Loucy (cell line): Measurements from ENCODE around the gene PKD2.
A peak's percentile ranks its signal among the peaks of the same experiment; 100 is the strongest.

Experiments used
- H2AFZ ChIP-seq: fragments of 200-600 bp; sonication (generic); 2 replicates; pipeline ENCODE4 v1.6.0; 2016; ENCODE audit warnings: antibody characterized with exemption, mild to moderate bottlenecking, low read length, moderate library complexity
- H3F3A ChIP-seq: fragments of 200-600 bp; 2 replicates; pipeline ENCODE4 v1.6.0; 2016; ENCODE audit warnings: antibody characterized with exemption, low read depth, mild to moderate bottlenecking
- H3K27me3 ChIP-seq: fragments of 200-600 bp; sonication (generic); 2 replicates; pipeline ENCODE4 v1.6.1; 2014; ENCODE audit warnings: low read length, mild to moderate bottlenecking; ENCODE audit not compliant: insufficient read depth, poor library complexity, severe bottlenecking
- H3K36me3 ChIP-seq: fragments of 200-600 bp; sonication (generic); 2 replicates; pipeline ENCODE4 v1.6.1; 2016; ENCODE audit warnings: low read length; ENCODE audit not compliant: insufficient read depth
- H3K4me1 ChIP-seq: fragments of 200-600 bp; sonication (generic); 2 replicates; pipeline ENCODE4 v1.5.1; 2014; ENCODE audit warnings: low read length, mild to moderate bottlenecking; ENCODE audit not compliant: insufficient read depth, poor library complexity, severe bottlenecking
- H3K4me2 ChIP-seq: fragments of 200-600 bp; sonication (generic); 2 replicates; pipeline ENCODE4 v1.6.0; 2014; ENCODE audit warnings: antibody characterized with exemption, low read length, low read depth, mild to moderate bottlenecking; ENCODE audit not compliant: poor library complexity, severe bottlenecking
- H3K4me3 ChIP-seq: fragments of 200-600 bp; sonication (generic); 2 replicates; pipeline ENCODE4 v1.5.1; 2014; ENCODE audit warnings: low read length, mild to moderate bottlenecking, mixed read lengths; ENCODE audit not compliant: poor library complexity, severe bottlenecking
- H3K79me2 ChIP-seq: fragments of 200-600 bp; sonication (generic); 2 replicates; pipeline ENCODE4 v1.6.1; 2014; ENCODE audit warnings: low read length; ENCODE audit not compliant: insufficient read depth
- H3K9ac ChIP-seq: fragments of 200-600 bp; sonication (generic); 2 replicates; pipeline ENCODE4 v1.6.0; 2014; ENCODE audit warnings: mild to moderate bottlenecking, low read depth, low read length, moderate library complexity; ENCODE audit not compliant: poor library complexity, severe bottlenecking
- H3K9me2 ChIP-seq: fragments of 200-600 bp; sonication (generic); replicated peaks from 2 replicates; pipeline ENCODE4 v1.6.1; 2016; ENCODE audit warnings: low read depth, low read length, mixed read lengths
- H3K9me3 ChIP-seq: fragments of 200-600 bp; sonication (generic); 2 replicates; pipeline ENCODE4 v1.6.1; 2014; ENCODE audit warnings: mild to moderate bottlenecking, antibody characterized with exemption, low read length, low read depth; ENCODE audit not compliant: insufficient read depth
- H4K20me1 ChIP-seq: fragments of 200-600 bp; sonication (generic); 2 replicates; pipeline ENCODE4 v1.6.0; 2014; ENCODE audit warnings: antibody characterized with exemption, low read length, mild to moderate bottlenecking; ENCODE audit not compliant: insufficient read depth, poor library complexity, severe bottlenecking
- CTCF ChIP-seq: fragments of 200-600 bp; sonication (generic); conservative IDR thresholded peaks from 2 replicates; pipeline ENCODE4 v1.5.1; 2014; ENCODE audit warnings: mild to moderate bottlenecking, antibody characterized with exemption, low read length
- EZH2phosphoT487 ChIP-seq: fragments of 200-600 bp; IDR thresholded peaks from 2 replicates; pipeline ENCODE4 v1.6.1; 2018; ENCODE audit warnings: antibody characterized with exemption, mild to moderate bottlenecking, moderate library complexity, borderline replicate concordance

PKD2 gene

DNA sequence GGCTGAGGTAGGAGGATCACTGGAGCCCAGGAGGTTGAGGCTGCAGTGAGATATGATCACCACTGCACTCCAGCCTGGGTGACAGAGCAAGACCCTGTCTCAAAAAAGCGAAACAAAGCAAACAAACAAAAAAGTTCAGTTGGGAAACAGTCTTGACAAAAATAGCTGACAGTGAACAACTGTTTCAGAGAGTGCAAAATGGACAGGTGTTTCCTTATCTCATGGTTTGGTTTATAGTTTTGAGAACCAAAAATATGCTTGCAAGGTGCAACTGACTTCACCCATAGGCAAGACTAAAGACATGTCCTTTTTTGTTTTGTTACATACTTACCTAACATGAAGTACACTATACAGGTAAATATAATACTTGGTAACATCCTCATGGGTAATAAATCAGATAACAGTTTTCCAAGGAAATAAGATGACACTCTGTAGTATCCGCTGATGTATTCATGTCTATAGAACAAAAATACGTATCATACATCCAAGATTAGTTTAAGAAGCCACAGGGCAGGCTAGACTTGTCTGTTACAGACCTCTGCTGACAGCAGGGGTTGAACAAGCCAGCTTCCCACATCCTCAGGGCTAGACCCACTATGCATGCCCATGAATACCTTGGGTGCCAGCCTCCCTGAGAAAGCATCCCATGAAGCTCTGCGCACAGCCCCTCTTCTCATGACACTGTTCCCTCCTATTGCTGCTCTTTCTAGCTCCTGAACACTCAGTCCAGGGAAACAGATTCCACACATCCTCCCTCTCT lies 91.7 kb downstream of the PKD2 start:
- no peak overlapping the region for H3K9ac ChIP-seq
- no peaks in the 10 kb centered on the region for H3K9me3 ChIP-seq
- no peaks in the 10 kb centered on the region for H3F3A ChIP-seq
- TF ChIP-seq CTCF (no peak), EZH2phosphoT487 (no peak)
- no peaks in the 10 kb centered on the region for H4K20me1 ChIP-seq
- no peaks in the 10 kb centered on the region for H3K36me3 ChIP-seq
- no peaks in the 10 kb centered on the region for H3K79me2 ChIP-seq
- peak overlapping the region; percentile 41; the same call in 1 of the 2 replicates for H2AFZ ChIP-seq
- H3K4me2 ChIP-seq, result no peak overlapping the region
- peaks cover 15% of the 10 kb centered on the region for H3K4me1 ChIP-seq
- no peaks in the 10 kb centered on the region for H3K9me2 ChIP-seq
- no peak overlapping the region for H3K4me3 ChIP-seq
- no peaks in the 10 kb centered on the region for H3K27me3 ChIP-seq

DNA sequence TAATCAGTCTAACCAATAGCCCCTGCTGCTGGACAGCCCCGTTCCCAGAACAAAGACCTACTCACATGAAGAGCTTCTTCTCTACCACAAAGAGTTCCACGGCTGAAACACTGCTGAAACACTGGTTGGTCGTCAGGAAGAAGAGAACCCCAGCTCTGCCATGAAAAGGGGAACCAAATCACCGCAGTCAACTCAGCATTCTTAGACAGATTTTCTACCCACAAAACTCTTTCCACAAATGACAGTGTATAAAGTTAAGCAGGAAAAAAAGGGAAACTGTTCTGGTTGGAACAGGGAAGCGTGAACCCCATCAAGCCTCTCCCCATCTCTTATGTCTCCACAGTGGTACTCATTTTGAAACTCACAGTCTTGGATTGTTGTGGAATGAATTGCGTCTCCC lies 93.7 kb downstream of the PKD2 start:
- Histone ChIP-seq H3K4me2 (no peak overlapping the region), H3K36me3 (no peaks in the 10 kb centered on the region), H3K27me3 (no peaks in the 10 kb centered on the region), H3K9me2 (no peaks in the 10 kb centered on the region), H4K20me1 (no peaks in the 10 kb centered on the region), H2AFZ (no peak overlapping the region), H3K4me1 (peaks cover 15% of the 10 kb centered on the region), H3K4me3 (no peak overlapping the region), H3K79me2 (no peaks in the 10 kb centered on the region), H3K9me3 (no peaks in the 10 kb centered on the region), H3F3A (no peaks in the 10 kb centered on the region), H3K9ac (no peak overlapping the region)
- TF ChIP-seq CTCF (no peak), EZH2phosphoT487 (no peak)

GRCh38 chr4:88102026-88102425 lies 94.6 kb downstream of the PKD2 start:
- Histone ChIP-seq H4K20me1 (no peaks in the 10 kb centered on the region), H3K9ac (no peak overlapping the region), H3K36me3 (no peaks in the 10 kb centered on the region), H2AFZ (no peak overlapping the region), H3K4me1 (peaks cover 15% of the 10 kb centered on the region), H3K9me3 (no peaks in the 10 kb centered on the region), H3K79me2 (no peaks in the 10 kb centered on the region), H3K9me2 (no peaks in the 10 kb centered on the region), H3K27me3 (no peaks in the 10 kb centered on the region), H3K4me2 (no peak overlapping the region), H3F3A (no peaks in the 10 kb centered on the region), H3K4me3 (no peak overlapping the region)
- TF ChIP-seq EZH2phosphoT487 (no peak), CTCF (no peak)
